Activated naive CD8-positive, alpha-beta T cell treated with anti-CD3 and anti-CD28 coated beads for 36 hours (primary cell): ENCODE measurements around the gene PTPN11. TPM values are rescaled to one million over a fixed set of nuclear protein-coding genes. Genes with fewer than 3 reads are reported as not detected.

Experiments used
- DNase-seq: peaks from one replicate; pipeline ENCODE4 v3.0.0; 2021
- H3K27ac Mint-ChIP-seq: one replicate; pipeline ENCODE4 v1.8.0; 2022; ENCODE audit warnings: mild to moderate bottlenecking, moderate library complexity, mixed read lengths
- H3K27me3 Mint-ChIP-seq: one replicate; pipeline ENCODE4 v1.8.0; 2022; ENCODE audit warnings: mild to moderate bottlenecking, mixed read lengths
- H3K36me3 Mint-ChIP-seq: one replicate; pipeline ENCODE4 v1.8.0; 2021; ENCODE audit warnings: mild to moderate bottlenecking, mixed read lengths
- H3K4me1 Mint-ChIP-seq: one replicate; pipeline ENCODE4 v1.8.0; 2021; ENCODE audit warnings: mixed read lengths
- H3K4me3 Mint-ChIP-seq: one replicate; pipeline ENCODE4 v1.8.0; 2022; ENCODE audit warnings: mild to moderate bottlenecking, moderate library complexity, mixed read lengths
- H3K9me3 Mint-ChIP-seq: one replicate; pipeline ENCODE4 v1.8.0; 2022; ENCODE audit warnings: mixed read lengths
- total RNA-seq, 2 experiments: library from RNA; stranded (reverse); gene quantifications; one replicate each; pipeline ENCODE4 v1.2.3, GENCODE V29; 2021

PTPN11 gene
- total RNA-seq, 2 experiments from 2014 or later = 172 to 175 TPM

GRCh38 chr12:112549031-112549430 lies 130.3 kb downstream of the PTPN11 start:
- peaks cover 49% of the 10 kb centered on the region for H3K27me3 Mint-ChIP-seq
- peaks cover 8% of the 10 kb centered on the region for H3K9me3 Mint-ChIP-seq
- no peak for DNase-seq
- H3K4me3 Mint-ChIP-seq = no peak overlapping the region
- H3K4me1 Mint-ChIP-seq = no peaks in the 10 kb centered on the region
- no peaks in the 10 kb centered on the region for H3K36me3 Mint-ChIP-seq
- H3K27ac Mint-ChIP-seq = no peak overlapping the region

DNA sequence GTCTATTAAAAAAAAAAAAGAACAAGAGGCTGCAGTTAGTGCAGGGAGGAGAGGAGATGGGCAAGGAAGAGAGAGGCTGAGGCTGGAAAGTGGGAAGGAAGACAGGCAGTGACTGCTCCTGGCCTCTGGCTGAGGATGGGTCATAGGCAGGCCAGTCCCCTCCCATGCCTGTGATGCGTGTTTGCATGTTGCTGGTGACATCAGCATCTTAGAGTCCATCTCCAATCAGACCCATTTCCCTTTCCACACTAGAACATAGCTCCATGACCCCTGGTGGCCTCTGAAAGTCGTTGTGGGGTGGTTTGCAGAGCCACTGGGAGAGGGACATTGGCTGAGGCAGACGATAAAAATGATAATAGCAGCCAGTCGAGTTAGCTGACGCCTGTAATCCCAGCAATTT lies 132.9 kb downstream of the PTPN11 start:
- peaks cover 35% of the 10 kb centered on the region for H3K27me3 Mint-ChIP-seq
- no peak for DNase-seq
- no peak overlapping the region for H3K4me3 Mint-ChIP-seq
- no peaks in the 10 kb centered on the region for H3K36me3 Mint-ChIP-seq
- peaks cover 8% of the 10 kb centered on the region for H3K9me3 Mint-ChIP-seq
- no peak overlapping the region for H3K27ac Mint-ChIP-seq
- no peaks in the 10 kb centered on the region for H3K4me1 Mint-ChIP-seq

DNA sequence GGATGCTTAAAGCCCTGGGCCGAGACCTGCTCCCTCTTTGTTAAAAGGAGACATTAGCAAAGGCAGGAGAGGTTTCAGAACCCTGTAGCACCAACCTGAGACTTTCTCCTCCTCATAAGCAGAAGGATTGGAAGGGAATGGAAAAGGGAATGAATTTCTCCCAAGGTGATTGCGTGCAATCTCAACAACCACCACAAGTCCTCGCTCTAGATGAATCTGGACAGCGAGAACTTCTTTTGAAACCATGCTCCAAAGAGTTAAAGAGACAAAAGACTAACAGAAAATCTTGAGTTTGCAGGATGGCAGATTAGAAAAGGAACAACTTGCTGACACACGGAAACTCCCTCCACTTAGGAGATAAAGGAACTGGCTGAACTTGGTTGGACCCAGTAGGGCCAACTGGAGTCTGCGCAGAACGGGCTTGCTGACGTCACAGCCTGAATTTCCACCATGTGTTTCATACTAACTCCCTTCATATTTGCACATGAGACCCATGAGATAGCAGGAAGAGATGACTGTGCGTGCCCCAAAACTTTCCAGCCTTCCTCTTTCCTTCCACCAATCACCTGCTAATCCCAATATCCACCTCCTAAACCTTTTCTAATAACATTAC lies 137.0 kb downstream of the PTPN11 start:
- Mint-ChIP-seq H3K4me1 (no peaks in the 10 kb centered on the region), H3K9me3 (peaks cover 8% of the 10 kb centered on the region)

DNA sequence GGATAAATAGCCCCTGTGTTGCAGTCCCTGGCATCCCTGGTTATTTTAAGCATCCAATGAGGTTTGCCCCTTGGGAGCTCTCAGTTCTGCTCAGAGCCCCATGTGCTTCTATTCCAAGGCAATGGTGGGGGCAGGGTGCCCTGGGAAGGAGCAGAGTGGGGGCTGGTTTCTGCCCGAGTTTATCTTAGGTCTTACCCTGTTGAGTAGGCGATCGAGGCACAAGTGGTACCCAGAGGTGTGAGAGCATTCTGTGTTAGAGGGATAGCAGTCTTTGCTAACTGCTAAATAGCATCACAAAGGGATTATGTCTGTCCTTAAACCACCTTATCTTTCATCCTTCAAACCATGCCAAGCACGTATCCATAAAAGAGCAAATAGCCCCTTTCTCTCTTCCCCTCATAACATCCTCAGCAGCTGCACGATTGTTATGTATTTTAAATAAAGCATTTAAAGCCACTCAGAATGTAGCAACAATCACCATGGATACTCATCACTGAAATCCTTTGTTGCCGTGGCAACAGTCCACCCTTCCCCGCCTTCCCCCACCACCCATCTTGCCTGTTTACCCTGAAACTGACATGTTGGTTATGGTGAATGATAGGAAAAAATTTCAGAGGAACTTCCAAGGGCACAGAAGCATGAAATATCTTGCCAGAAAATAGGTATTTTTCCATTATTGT lies 139.3 kb downstream of the PTPN11 start:
- H3K27ac Mint-ChIP-seq = no peak overlapping the region
- no peaks in the 10 kb centered on the region for H3K4me1 Mint-ChIP-seq
- H3K27me3 Mint-ChIP-seq = peaks cover 12% of the 10 kb centered on the region
- H3K4me3 Mint-ChIP-seq = no peak overlapping the region
- H3K9me3 Mint-ChIP-seq = peaks cover 3% of the 10 kb centered on the region
- H3K36me3 Mint-ChIP-seq = no peaks in the 10 kb centered on the region
- DNase-seq = no peak

More for the DNA sequence above, 137.0 kb downstream of the PTPN11 start:
- H3K4me3 Mint-ChIP-seq = no peak overlapping the region
- no peak for DNase-seq
- no peaks in the 10 kb centered on the region for H3K36me3 Mint-ChIP-seq
- no peak overlapping the region for H3K27ac Mint-ChIP-seq
- peaks cover 22% of the 10 kb centered on the region for H3K27me3 Mint-ChIP-seq

Other genes with a start within 250 kb of the PTPN11 start
- 10 to 100 TPM; 15.8 to 17.8 TPM for gene HECTD4, start 36.5 kb upstream of the PTPN11 start, total RNA-seq
- gene RPL6, start 9.3 kb upstream of the PTPN11 start, total RNA-seq = 1,000 to 10,000 TPM; 2,009 to 2,101 TPM